Testis (tissue), 3 donors: ENCODE results near the gene AP1M2. TPM values are rescaled to one million over a fixed set of nuclear protein-coding genes. Genes with fewer than 3 reads are reported as not detected.
A peak's percentile ranks its signal among the peaks of the same experiment; 100 is the strongest.

Experiments used
- DNase-seq: peaks from one replicate; pipeline ENCODE4 v3.0.0-alpha.2; 2019
- H3K27ac ChIP-seq, 2 donors: fragments of 200-600 bp; sonication (generic); one replicate each; pipeline ENCODE4 v1.5.1; 2019
- H3K27me3 ChIP-seq: fragments of 200-600 bp; sonication (generic); one replicate; pipeline ENCODE4 v1.5.1; 2019
- H3K36me3 ChIP-seq: fragments of 200-600 bp; sonication (generic); one replicate; pipeline ENCODE4 v1.5.1; 2017; ENCODE audit warnings: low read depth; ENCODE audit errors: missing control alignments
- H3K4me1 ChIP-seq: fragments of 200-600 bp; sonication (generic); one replicate; pipeline ENCODE4 v1.5.1; 2019
- H3K4me3 ChIP-seq, 2 donors: fragments of 200-600 bp; sonication (generic); one replicate each; pipeline ENCODE4 v1.5.1; 2017 to 2019
- H3K9me3 ChIP-seq: fragments of 200-600 bp; sonication (generic); one replicate; pipeline ENCODE4 v1.5.1; 2017
- CTCF ChIP-seq, 3 experiments: fragments of 450-650 bp in 2 of 3; fragments of 200-600 bp in 1 of 3; sonication (generic) in 1 of 3; IDR thresholded peaks; one replicate each; pipeline ENCODE4 v1.5.1; 2016 to 2019; ENCODE audit warnings: antibody characterized with exemption in 3 of 3, mild to moderate bottlenecking in 2 of 3, moderate library complexity in 1 of 3
- POLR2A ChIP-seq: fragments of 450-650 bp; IDR thresholded peaks from one replicate; pipeline ENCODE4 v1.6.1; 2017; ENCODE audit warnings: antibody characterized with exemption, mild to moderate bottlenecking, moderate library complexity
- WGBS, 2 donors: methylation state at CpG; one replicate each; pipeline ENCODE4 v1.1.5; 2018; 5-methylcytosine and 5-hydroxymethylcytosine counted together
- intact Hi-C: fragments of 100-400 bp; cut with DNase I; formaldehyde crosslinking; loops from one replicate; pipeline ENCODE4 v1.15.1; 2023; ENCODE audit warnings: low total_unique reads
- polyA plus RNA-seq: library from polyadenylated mRNA; stranded (reverse); fragments of 350-450 nt; fragmentation: Illumina TruSeq; extraction: RNeasy Lipid Tissue Mini Kit (QIAGEN cat#74804); gene quantifications from one replicate; pipeline ENCODE4 v1.2.3, GENCODE V29; 2014; ENCODE audit warnings: low read depth, low replicate concordance; ENCODE audit not compliant: insufficient read depth
- total RNA-seq, 2 donors: library from RNA; depleted of rRNA; stranded (reverse); fragments of >200 nt; gene quantifications; one replicate each; pipeline ENCODE4 v1.2.3, GENCODE V29; 2016

The AP1M2 gene
- total and polyA plus RNA-seq, 3 donors from 2014 or later = 6.9 to 23.3 (median 7.7) TPM

GRCh38 chr19:10565567-10566407, 21.3 kb downstream of the AP1M2 start, which contains the start of gene KRI1:
TSS of gene KRI1 (minus strand) at chr19:10566010. CDS start at chr19:10565999, 11 bp downstream.
- TF ChIP-seq POLR2A (peak; percentile 65), CTCF (IDR thresholded peaks at IDR 0.05) (peak in 2 of 3 experiments; percentile 36 to 45)
- H3K36me3 ChIP-seq = no peaks in the 10 kb centered on the region
- H3K4me3 ChIP-seq = peak within 1 kb of the TSS; percentile 83 to 90
- H3K27me3 ChIP-seq = no peaks in the 10 kb centered on the region
- peak; percentile 98 for DNase-seq
- peaks cover 22% of the 10 kb centered on the region for H3K4me1 ChIP-seq
- peak within 1 kb of the TSS; percentile 85 to 90 for H3K27ac ChIP-seq
- H3K9me3 ChIP-seq = no peaks in the 10 kb centered on the region
- intact Hi-C loops = no loop called here
- WGBS, 2 donors = 1% methylated on average over 52 to 75 of the region's 94 CpGs

GRCh38 chr19:10565028-10565566, 22.0 kb downstream of the AP1M2 start:
- TF ChIP-seq POLR2A = no peak
- TF ChIP-seq CTCF (IDR thresholded peaks at IDR 0.05) = peak in 1 of 3 experiments; percentile 4
- Histone ChIP-seq H3K4me1 (peaks cover 22% of the 10 kb centered on the region), H3K9me3 (no peaks in the 10 kb centered on the region), H3K27ac (peak overlapping the region; percentile 85 to 90), H3K27me3 (no peaks in the 10 kb centered on the region), H3K4me3 (peak overlapping the region; percentile 83 to 90), H3K36me3 (no peaks in the 10 kb centered on the region)
- intact Hi-C loops = no loop called here
- no peak for DNase-seq
- 13 to 15% methylated on average over 10 of the region's 10 CpGs for WGBS, 2 donors

GRCh38 chr19:10562609-10563008, 24.5 kb downstream of the AP1M2 start:
- Histone ChIP-seq H3K36me3 (no peaks in the 10 kb centered on the region), H3K4me1 (peaks cover 16% of the 10 kb centered on the region), H3K4me3 (no peak overlapping the region), H3K9me3 (no peaks in the 10 kb centered on the region), H3K27ac (no peak overlapping the region), H3K27me3 (no peaks in the 10 kb centered on the region)
- intact Hi-C loops = no loop called here
- DNase-seq = no peak
- no peak for TF ChIP-seq POLR2A
- no peak for TF ChIP-seq CTCF (IDR thresholded peaks at IDR 0.05)
- WGBS, 2 donors = 92 to 93% methylated on average over 5 of the region's 5 CpGs

- no peaks in the 10 kb centered on the region for H3K9me3 ChIP-seq
- H3K36me3 ChIP-seq = no peaks in the 10 kb centered on the region
- 88 to 96% methylated on average over 7 of the region's 7 CpGs for WGBS, 2 donors
- no peak for DNase-seq
- intact Hi-C loops = no loop called here
- H3K27me3 ChIP-seq = no peaks in the 10 kb centered on the region
- peaks cover 7% of the 10 kb centered on the region for H3K4me1 ChIP-seq
- no peak for TF ChIP-seq POLR2A
- no peak for TF ChIP-seq CTCF (IDR thresholded peaks at IDR 0.05)
- no peak overlapping the region for H3K4me3 ChIP-seq
- no peak overlapping the region for H3K27ac ChIP-seq
Observed at GRCh38 chr19:10560154-10560553, 27.0 kb downstream of the AP1M2 start.
